GM21786 (cell line): Measurements from ENCODE around the gene PPP3CA.

ENCODE experiments used
- ATAC-seq: cut with Tn5 transposase; IDR thresholded peaks from one replicate; pipeline ENCODE4 v1.9.1; 2021; ENCODE audit not compliant: unreplicated experiment

Gene PPP3CA

DNA sequence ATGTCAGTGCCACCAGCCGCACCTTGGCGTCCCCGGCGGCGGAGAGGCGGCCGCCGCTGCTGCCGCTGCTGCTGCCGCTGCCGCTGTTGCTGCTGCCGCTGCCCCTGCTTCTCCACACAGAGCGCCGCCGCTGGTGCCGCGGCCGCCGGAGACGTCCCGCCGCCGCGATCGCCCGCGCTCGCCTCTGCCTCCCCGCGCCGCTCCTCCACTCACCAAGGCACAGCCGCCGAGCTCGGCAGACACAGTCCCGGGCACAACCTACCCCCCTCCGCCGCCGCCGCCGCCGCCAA, at the start of gene PPP3CA:
Gene PPP3CA (minus strand): TSS at position 260 of the 290 bp plus-strand sequence.
- ATAC-seq = peak; percentile 11

DNA sequence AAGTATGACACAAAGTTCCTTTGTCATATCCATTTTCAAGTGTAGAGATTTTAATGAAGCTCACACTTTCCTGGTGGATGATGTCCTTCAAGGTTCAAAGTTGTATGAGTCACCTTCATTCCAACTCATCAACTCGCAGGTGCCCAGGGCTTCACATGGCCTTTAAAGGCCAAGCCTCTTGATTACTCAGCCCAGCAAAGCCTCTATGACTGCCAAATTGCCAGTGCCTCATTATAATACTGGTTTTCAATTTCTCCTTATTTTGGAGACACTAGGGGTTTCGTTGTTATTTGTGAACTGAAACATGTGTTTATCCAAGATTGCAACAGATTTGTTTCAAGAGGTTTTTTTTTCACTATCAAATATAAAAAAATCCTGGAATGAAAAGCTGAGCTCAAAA, 45.9 kb upstream of the PPP3CA start:
- ATAC-seq = no peak

DNA sequence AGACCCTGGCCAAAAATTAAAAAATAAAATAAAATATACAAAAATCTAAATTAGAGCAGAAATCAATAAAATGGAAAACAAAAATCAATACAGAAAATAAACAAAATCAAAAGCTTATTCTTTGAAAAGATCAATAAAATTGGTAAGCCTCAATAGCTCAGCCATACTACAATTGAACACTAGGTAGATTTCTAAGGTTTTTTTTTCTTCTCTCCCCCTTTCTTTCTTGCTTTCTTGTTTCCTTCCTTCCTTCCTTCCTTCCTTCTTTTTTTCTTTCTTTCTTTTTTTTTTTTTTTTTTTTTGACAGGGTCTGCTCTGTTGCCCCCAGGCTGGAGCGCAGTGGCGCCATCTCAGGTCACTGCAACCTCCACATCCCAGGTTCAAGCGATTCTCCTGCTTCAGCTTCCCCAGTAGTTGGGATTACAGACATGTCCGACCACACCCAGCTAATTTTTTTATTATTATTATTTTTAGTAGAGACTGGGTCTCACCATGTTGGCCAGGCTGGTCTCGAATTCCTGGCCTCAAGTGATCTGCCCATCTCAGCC, 23.4 kb upstream of the PPP3CA start:
- ATAC-seq = no peak

DNA sequence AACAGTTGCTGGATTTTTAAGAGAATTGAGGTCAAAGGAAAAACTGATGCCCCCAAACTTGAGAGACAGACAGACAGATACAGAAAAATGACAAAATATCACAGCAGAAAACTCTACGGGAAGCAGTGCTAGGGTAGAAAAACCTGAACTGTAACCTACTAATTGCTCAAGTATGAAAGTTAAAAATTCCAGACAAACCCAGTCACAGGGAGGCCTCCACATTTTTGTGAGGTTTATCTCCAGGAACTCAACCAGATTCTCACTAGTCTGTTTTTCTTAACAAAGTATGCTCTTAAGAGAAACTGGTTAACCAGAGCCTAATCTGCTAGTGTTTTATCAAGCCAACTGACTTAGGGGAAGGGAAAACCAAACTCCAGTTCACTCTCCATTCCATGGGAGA, 19.9 kb upstream of the PPP3CA start:
- ATAC-seq = no peak

DNA sequence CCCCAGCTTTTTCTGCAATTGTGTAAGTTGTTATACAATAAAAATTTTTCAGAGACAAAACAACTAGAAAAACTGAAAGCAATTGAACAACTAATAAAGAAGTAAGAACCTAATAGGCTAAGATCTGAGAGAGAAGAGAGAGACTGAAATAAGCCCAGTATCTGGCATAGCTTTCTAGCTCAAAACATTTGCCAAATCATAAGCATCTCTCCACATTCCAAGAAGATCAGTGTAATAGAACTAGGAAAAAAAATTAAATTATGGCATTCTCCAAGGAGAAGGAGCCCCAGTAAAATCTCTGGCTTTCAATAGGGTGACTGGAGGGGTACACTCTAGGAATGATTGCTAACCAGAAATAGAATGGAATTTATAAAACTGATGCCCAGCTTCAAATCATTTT, 19.0 kb upstream of the PPP3CA start:
- ATAC-seq = no peak

DNA sequence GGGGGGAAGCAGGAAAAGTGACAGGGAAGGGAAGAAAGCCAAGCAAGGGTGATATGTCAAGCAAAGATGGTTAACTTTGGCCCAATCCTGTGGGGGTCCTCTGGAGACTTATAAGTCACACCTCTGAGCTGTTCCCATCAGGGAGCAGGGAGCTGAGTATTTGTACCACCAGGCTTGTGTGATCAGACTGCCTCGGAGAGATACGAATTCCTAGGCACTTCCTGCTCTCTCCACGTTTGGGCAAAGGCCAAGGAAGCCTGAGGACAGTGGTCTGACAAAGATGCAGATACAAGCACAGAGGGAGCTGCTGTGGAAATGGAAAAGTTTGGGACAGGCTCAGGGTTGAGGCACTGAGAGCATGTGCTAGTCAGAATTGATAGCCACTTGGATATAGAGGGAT, 10.4 kb upstream of the PPP3CA start:
- no peak for ATAC-seq

DNA sequence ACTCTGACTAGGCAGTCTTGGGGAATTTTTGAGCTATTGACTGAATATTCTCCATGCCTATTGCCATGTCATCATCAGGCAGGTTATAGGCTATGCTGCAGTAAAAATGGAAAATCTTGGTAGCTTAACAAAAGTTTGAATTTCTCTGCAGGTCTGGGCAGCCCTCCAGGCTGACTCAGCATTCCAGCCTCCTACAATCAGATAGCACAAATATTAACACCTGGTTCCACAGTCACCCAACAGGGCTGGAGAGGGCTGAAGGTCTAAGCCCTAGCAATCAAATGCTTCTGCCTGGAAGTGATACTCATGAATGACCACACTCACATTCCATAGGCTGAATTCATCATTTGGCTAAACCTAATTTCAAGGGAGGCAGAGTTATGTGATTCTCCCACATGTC, 9.6 kb upstream of the PPP3CA start:
- ATAC-seq = no peak

DNA sequence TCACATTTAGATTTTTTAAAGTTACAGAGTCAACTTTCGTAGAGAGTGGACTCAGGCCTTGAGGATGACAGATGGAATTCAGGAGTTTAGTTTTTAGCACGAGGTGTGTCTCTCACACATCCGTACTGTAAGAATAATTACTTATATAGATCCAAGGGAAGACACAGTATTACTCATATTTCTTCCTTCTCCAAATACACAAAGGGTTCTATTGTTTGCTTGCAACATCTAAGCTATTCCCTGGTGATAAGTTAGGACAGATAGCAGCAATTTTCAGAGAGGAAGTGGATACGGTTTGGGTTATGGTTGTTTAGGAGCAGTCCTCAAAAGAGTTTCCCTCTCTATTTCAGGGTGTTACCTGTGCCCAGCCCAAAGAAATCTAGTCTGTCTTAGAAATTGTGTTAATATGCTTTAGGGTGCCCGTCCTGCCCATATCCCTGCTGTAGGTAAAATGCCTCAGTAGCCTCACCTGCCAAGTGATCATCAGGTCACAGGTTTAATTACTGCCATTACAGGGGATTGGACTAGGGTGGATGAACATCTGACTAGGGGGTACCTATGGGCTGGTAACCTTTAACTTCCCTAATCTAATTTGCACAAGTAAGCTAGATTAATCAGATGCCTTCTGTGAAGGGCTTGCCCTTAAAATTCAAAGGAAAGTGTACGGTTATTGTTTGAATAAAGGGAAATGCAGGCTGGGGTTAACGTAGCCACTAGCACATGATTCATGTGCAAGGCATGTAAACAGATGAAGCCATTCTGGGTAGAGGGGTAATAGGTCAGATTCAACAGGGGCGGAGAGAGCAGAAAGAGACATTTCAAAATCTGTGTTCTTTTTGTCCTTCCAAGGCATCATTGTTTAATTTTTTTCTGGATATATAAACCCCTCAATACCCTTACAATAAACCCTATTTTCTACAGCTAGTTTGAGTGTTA, 8.7 kb upstream of the PPP3CA start:
- ATAC-seq = no peak

DNA sequence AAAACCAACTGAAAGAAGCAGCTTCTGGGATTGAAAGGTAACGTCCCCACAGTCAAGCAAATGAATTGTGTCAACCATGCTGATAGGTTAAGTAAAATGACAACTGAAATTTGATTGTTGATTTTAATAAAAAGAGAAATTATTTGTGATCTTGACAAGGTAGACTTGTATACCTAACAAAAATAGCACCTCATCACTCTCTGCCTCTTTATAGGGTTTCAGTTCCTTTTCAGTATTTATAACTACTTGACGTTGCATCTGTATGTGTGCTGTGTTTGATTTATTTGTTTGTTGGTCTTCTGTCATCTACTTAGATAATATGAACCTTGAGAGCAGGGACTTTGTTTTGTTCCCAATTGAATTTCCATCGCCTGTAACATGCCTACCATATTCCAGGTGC, 7.9 kb upstream of the PPP3CA start:
- peak; percentile 98 for ATAC-seq

DNA sequence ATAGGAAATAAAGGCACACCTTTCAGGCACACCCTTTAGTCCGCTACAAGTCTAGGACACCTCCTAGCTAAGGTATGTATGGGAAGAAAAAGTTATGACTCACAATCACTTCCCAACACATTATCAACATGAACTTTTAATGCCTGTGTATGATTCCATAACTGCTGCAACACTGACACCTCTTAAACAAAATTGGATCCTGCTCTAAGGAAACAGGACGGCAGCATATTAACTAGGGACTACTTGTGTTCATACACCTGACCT, 2.4 kb upstream of the PPP3CA start:
- ATAC-seq = no peak

DNA sequence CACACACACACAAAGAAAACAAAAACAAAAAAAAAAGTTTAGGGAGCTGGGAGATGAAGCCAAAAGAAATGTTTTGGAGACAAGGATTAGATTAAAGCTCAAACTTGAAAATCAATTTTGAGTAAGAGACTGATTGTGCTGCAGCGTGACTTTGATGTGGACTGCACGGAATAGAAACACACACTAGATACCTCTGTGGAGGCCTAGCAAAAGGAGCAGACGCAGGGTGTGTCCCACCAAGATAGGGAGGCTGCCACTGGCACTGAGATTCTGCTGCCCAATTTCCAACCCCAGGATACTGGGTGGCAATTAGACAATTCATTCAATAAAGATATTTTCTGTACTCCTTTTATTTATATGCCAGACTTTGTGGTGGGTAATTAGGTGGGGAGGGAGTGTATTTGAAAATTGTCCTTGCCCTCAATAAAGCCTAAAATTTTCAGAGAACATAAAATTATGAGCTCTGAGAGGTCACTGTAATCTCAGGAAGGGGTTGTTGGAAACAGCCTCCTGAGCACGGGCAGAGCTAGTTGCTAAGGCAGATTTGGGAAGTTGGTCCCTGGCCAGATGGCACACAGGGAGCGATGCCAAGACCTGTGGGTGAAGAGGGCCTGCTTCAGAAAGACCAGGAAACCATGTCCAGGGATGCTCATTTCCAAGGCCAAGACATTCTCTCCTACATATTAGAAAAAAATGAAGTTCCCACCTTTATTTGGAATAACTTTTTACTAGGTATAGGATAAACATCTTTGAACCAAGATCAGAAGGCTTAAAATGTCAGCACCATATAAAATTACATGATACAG, 1.9 kb upstream of the PPP3CA start:
- ATAC-seq = no peak

DNA sequence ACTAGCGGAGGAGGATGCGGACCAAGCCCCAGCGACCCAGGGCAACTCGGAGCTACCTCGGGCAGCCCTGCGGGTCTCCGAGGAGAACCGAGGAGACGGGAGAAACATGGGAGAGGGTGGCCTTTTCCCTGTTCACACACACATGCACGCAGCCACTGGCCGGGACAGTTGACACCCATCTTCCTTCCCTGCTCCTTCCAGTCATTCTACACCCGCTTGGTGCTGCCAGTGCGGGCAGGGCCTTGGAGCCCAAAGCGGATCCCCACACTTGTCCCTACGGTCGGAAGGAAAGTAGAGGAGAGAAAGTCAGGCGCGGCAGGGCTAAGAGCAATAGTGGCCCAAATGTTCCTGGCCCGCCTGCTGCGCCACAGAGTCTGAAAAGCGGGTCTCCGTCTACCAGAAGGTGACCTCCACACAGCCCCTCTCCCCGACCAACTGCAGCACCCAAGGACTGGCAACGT, 1.1 kb upstream of the PPP3CA start:
- ATAC-seq = no peak

DNA sequence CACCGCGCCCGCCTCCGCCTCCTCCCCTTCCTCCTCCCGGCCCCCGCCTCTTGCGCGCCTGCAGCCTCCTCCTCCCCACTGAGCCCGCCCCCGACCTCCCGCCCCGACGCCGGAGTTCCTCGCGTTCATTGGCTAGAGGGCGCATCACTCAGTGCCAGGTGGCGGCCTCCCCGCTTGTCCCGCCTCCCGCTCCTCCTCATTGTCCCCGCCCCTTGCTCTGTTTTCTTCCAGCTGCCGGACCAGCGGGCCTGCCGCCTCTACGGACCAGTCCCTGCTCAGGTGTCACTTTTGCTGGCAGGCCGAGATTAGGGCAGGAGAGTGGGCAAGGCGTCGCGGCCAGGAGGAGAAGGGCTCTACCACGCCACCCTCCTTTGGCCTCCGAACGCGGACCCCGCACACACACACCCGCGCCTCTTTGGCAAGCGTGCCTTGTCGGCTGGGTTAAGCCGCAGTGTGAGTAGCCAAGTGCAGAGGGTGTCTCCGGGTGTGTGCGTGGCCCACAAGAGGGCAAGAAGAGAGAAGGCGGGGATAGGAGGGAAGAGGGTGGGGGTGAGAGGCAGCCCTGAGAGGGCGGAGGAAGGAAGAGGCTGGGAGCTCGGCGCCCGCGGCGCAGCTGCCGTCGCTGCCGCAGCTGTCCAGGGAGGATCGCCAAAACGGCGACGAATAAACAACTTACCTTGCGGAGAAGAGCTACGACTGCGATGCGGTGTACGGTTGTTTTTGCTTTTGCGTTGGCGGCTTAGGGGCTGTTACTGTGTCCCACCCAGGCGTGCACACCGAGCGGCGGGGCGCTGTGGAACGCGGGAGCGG, 436 bp upstream of the PPP3CA start:
- peak; percentile 72 for ATAC-seq

DNA sequence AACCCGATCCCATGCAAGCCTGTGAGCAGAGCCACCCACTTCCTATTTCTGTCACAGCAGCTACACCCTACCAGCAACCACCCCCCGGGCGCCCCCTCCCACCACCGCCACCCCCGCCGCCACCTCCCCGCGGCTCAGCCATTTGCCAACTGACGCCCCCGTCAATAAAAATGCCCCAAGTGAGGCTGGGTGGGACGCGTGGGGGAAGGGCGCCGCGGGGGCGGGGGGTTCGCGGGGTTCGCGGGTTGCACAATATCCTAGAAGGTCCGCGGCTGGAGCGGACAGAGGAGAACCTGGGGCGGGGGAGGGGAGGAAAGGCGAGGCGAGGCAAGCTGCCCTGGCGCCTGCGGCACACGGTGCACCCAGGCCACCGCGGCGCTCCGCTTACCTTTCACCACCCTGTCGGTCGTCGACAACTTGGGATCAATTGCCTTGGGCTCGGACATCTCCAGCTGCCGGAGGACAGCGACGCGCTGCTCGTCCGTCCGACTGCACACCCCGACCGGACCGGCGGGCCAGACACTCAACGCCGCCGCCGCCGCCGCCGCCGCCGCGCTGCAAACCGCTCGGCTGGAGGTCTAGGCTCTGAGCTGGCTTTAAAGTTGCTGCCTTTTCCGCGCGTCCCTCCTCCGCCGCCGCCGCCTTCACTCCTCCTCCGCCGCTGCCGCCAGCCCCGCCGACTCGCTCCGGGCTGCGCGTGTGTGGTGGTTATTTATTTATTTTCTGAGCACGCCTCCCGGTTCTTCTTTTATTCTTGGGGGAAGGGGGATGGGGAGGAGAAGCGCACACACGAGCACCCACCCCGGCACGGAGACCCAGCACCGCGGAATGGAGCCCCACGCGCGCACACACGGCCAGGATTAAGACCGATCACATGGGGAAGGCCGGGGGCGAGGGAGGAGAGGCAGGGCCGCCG, 717 bp downstream of the PPP3CA start:
- ATAC-seq = peak; percentile 7

DNA sequence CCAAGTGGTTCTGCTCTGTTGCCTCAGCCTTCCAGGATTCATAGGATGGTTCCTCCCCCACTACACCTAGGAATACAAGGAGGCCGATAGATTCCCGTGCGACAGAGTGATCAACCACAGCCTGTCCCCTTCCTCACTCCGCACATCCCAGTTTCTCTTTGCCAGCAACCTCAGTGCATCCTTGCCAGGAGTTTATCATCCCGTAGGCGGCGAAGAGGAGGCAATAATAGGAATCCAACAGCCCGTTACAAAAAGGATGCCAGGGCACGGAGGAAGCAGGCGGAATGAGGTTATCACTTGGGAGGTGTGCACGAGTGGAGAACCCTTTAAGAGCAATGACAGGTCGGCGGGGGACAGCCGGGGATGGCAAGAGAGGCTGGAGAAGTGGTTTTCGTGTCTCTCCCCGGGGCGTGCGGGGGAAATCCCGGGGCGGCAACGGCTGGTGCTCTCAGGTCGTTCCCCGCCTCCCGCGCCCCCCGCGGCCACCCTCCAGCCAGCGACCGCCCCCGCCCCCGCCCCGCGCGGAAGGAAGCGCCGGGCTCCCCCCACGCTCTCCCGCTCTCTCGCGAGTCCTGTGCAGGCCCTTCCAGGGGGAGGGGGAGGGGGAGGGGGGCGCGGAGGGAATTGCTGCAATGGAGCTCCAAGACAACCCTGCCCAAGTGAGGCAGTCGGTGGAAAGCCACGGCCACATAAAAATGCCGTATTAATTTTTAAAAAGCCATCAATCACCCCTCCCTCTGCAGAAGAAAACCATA, 1.6 kb downstream of the PPP3CA start:
- no peak for ATAC-seq

DNA sequence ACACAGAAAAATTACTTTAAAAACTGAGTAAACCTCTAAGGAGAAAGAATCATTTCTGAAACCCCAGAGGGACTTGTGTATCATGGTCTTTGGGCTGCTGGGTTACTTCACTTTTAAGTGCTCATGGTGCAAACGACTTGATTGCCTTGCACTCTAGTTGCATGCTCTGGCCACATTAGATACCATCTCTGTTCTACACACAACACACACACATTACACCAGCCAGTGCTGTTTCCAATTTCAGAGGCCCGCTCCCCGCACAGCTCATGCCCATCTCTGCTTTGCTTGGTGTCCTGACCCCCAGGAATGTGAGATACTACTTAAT, 2.1 kb downstream of the PPP3CA start:
- no peak for ATAC-seq

DNA sequence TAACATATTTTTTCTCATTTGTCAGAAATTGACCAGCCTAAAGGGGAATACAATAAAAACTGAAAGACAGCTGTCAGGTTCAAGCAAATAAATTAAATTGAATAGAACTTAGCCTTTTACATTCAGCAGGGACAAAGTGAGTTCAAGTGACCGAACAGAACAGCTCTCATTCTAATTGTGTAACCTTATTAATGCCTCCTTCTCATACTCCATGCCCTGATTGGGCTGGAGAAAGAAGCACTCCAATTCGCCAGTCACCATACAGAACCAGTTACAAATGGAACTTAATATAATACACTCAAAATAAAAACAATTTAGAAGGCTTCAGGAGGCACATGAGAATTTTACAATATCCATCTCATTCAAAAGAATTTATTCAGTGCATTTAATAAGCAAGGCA, 8.0 kb downstream of the PPP3CA start:
- ATAC-seq = no peak

DNA sequence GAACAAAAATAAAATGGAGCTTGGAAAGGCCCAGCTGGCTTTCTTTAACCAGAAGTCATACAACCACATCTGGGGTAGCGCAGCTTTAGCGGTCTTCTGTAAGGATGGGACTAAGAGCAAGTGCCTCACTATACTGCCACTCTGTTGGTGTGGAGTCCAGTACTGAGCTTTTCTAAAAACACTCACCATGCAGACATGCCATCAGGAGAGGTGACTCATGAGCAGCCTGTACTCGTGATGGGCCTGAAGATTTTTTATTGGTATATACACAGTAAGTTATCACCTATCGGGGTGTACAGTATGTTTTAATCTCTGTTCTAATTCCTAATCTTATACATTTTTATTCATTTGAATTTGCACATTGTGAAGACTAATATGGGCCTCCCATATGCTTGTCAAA, 9.6 kb downstream of the PPP3CA start:
- ATAC-seq = no peak

DNA sequence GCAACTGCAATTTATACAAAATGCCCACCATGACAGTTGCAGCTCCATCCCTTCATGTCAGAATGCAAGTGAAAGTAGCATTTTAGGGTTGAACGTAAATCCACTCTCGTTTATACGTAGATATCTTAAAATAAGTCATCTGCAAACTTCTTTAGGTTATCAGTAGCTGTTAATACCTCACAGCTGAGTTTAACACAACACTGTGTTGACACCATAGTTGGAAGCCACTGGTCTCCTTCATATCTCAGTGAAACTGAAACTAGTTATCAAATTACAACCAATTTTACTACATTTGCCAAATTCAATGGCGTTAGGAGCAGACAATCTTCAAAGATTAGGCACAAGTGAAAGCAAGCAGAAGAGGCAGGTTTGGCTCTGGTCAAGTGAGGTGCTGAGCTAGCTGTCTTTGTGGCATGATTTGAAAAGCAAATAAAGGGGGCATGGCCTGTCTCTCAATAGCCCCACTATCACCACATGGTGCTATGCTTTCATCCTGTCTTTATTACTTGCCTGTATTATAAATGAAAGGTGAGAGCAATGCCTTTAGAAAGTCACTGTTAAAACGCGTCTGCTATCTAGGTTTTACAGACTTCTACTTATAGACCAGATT, 12.3 kb downstream of the PPP3CA start:
- ATAC-seq = peak; percentile 46
